HG03135 (cell line): ENCODE results near the gene PPM1D.
"Not testable (repeated sequence)": the region's sequence is repeated elsewhere in the genome, so short reads cannot be mapped to it uniquely, and the experiment has no call there.

Experiments used
- ATAC-seq: cut with Tn5 transposase; IDR thresholded peaks from one replicate; pipeline ENCODE4 v1.9.1; 2021; ENCODE audit warnings: mild to moderate bottlenecking, moderate library complexity; ENCODE audit not compliant: unreplicated experiment

The PPM1D gene

GRCh38 chr17:60664022-60664421 is 64.0 kb downstream of the PPM1D start:
- no peak for ATAC-seq

GRCh38 chr17:60665602-60666001 is 65.6 kb downstream of the PPM1D start:
- ATAC-seq: no peak

GRCh38 chr17:60668741-60669140 is 68.7 kb downstream of the PPM1D start:
- ATAC-seq: not testable (repeated sequence)

GRCh38 chr17:60671482-60671881 is 71.5 kb downstream of the PPM1D start:
- ATAC-seq: no peak

DNA sequence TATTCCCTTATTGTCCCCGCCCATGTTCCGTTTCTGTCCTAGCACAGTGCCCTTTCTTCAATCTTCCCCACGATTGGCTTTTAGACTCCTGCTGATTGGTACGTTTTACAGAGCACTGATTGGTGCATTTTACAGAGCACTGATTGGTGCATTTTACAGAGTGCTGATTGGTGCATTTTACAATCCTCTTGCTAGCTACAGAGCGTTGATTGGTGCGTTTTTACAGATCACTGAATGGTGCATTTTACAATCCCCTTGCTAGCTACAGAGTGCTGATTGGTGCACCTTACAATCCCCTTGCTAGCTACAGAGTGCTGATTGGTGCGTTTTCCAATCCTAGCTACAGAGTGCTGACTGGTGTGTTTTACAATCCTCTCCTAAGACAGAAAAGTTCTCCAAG is 74.6 kb downstream of the PPM1D start:
- not testable (repeated sequence) for ATAC-seq

DNA sequence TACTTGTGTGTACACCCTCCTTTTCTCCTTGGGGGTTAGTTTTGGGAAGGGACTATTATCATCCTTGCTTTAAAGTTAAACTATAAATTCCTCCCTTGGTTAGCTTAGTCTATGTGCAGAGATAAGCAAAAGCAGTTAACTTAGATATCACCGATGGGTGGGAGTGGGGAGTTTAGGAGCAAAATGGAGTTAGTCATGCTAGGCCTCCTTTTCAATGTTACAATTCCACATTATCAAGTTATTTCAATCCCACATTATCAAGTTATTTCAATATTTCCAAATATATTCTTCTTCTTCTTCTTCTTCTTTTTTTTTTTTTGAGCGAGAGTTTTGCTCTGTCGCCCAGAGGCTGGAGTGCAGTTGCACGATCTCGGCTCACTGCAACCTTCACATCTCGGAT is 76.0 kb downstream of the PPM1D start:
- no peak for ATAC-seq

DNA sequence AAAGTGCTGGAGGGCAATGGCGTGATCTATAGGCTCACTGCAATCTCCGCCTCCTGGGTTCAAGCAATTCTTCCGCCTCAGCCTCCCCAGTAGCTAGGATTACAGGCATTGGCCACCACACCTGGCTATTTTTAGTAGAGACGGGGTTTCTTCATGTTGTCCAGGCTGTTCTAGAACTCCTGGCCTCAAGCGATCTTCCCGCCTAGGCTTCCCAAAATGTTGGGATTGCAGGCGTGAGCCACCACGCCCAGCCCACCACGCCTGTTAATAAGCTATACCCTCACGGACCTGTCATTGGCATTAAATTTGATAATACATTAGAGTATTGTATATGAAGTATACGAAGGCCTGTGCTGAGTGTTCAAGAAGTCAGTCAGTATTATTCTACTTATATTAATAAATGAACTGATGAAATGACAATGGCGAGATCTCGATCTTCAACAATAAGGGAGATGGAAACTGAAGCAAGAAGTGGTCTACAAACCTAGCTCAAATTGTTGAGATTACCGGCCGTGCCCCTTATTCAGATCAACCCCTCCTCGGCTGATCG is 76.8 kb downstream of the PPM1D start:
- no peak for ATAC-seq

- ATAC-seq: peak; percentile 96
Measured at GRCh38 chr17:60677308-60678117, 77.5 kb downstream of the PPM1D start, which contains the start of gene BCAS3. TSS of gene BCAS3 (plus strand) at chr17:60677851.

GRCh38 chr17:60678118-60678444 is 78.1 kb downstream of the PPM1D start:
- no peak for ATAC-seq

DNA sequence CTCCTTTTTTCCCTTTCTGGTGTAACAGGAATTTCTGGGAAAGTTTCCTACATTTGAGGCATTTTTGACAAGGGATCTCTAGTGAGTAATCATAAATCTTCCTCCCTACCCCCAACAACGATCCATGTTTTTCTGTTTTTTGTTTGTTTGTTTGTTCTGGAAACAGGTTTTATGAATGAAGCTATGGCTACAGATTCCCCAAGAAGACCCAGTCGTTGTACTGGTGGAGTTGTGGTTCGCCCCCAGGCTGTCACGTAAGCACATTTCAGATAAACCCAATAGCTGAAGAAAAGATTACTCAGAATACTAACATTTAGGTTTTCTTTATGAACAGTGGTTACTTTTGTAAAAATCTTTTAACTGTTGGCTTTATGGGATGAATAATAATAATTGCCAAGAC is 79.3 kb downstream of the PPM1D start:
- ATAC-seq: no peak

- ATAC-seq: no peak
Measured at GRCh38 chr17:60680754-60681153, 80.8 kb downstream of the PPM1D start.

DNA sequence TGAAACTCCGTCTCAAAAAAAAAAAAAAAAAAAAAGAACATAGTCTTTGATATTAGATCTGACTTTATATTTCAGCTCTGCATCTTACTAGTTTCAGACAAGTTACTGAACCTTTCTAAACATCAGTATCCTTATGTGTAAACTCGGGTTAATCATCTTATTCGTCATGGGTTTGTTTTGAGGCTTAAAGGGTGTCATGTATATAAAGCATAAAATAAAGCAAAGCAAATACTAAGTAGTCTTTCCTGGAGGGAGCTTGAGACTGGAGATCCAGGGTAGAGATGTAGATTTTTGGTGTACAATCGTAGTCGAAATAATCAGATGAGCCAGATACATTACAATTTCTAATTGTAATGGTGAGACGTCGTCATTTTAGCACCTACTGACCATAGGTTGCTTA is 85.4 kb downstream of the PPM1D start:
- no peak for ATAC-seq

- no peak for ATAC-seq
Measured at GRCh38 chr17:60695960-60696359, 96.0 kb downstream of the PPM1D start.

DNA sequence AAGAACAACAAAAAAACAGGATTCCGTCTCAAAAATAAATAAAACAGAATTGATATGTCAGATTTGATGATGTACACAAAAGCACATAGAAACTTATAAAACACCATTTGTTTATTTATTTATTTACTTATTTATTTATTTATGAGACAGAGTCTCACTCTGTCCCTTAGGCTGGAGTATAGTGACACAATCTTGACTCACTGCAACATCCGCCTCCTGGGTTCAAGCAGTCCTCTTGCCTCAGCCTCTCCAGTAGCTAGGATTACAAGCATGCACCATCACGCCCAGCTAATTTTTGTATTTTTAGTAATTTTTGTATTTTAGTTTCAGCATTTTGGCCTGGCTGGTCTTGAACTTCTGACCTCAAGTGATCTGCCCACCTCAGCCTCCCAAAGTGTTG is 99.1 kb downstream of the PPM1D start:
- ATAC-seq: no peak

GRCh38 chr17:60704170-60704569 is 104.2 kb downstream of the PPM1D start:
- ATAC-seq: no peak

DNA sequence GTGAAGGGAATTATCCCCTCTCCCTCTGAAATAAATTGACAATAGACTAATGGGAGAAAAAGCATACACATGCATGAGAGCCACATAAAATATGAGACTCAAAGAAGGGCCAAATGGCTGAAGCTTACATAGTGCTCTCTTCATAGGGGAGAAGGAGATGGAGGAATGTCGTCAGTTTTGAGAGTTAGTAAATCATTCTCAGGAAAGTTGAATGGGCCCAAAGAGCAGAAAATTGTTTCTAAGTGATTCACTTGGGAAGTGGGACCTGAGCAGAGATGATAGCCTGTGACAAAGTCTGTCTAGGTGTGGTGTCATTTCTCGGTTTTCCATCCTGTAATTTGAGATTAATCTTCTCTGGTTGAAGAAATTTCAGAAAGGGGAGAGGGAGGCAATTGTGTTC is 112.7 kb downstream of the PPM1D start:
- no peak for ATAC-seq

- ATAC-seq: no peak
Measured at GRCh38 chr17:60713608-60714007, 113.6 kb downstream of the PPM1D start.
